ENCODE data around the gene PHGDH.

DNA sequence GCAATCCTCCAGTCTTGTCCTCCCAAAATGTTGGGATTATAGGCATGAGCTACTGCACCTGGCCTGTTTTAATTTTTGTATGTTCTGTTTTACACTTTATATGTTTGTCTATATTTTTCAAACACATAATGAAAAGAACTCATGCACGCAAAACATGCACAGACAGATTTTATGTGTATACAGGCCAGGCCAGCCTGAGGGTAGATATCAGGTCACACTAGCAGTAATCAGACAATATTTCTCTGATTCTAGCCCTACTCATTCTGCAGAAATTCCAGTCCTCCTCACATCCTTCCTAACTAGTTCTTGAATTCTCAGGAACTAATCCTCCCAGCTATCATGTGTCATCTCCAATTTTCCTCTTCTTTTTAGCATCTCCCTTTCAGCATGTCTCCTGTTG is 27.8 kb upstream of the PHGDH start:
- TF ChIP-seq EZH2phosphoT487 (IDR thresholded peaks at IDR 0.05; ENCODE audit: insufficient read depth, low read depth) (no peak), EZH2 (IDR thresholded peaks at IDR 0.05; ENCODE audit: insufficient read depth, poor library complexity, severe bottlenecking) (no peak)

Measured in GM23248 (cell line).